OCI-LY7 (cell line): ENCODE measurements around the gene TRIM59.

Experiments used
- CTCF ChIP-seq: fragments of 200-600 bp; sonication (generic); conservative IDR thresholded peaks from 2 replicates; pipeline ENCODE4 v1.5.1; 2014; ENCODE audit warnings: mild to moderate bottlenecking, antibody characterized with exemption, low read length, moderate library complexity, mixed read lengths
- EZH2phosphoT487 ChIP-seq: fragments of 200-600 bp; sonication (generic); IDR thresholded peaks from 2 replicates; pipeline ENCODE4 v1.6.1; 2018; ENCODE audit warnings: low read depth, borderline replicate concordance, mild to moderate bottlenecking, mixed run types, antibody characterized with exemption, low read length, moderate library complexity, mixed read lengths

GRCh38 chr3:160474416-160474838 is 24.8 kb upstream of the TRIM59 start:
- TF ChIP-seq CTCF (no peak), EZH2phosphoT487 (no peak)
